Measurements from ENCODE around the gene MAPK6. TPM values are rescaled to one million over a fixed set of nuclear protein-coding genes. Genes with fewer than 3 reads are reported as not detected.

MAPK6 gene
- total and polyA plus RNA-seq, 2 of the 4 experiments (the other 2 are of a cell fraction), result 22.6 to 60.6 TPM

GRCh38 chr15:52097180-52097579 is 78.2 kb downstream of the MAPK6 start:
- no peak overlapping the region for H4K8ac ChIP-seq (ENCODE audit: low read depth in 2 of 2, low read length in 2 of 2)
- in situ Hi-C loops (cut with MboI; ENCODE audit: low sequenced_read_pairs), result no loop called here
- H3K27ac ChIP-seq (ENCODE audit: insufficient read depth, low read length), result no peak overlapping the region
- dilution Hi-C loops (cut with HindIII; ENCODE audit: low sequenced_read_pairs, unreplicated experiment), result no loop called here
- no peak overlapping the region for H4K91ac ChIP-seq (ENCODE audit: insufficient read depth, low read depth, low read length)
- H3K4me2 ChIP-seq (ENCODE audit: low read depth, low read length), result no peak overlapping the region
- intact Hi-C loops (cut with micrococcal nuclease), result no loop called here
- no peak overlapping the region for H3K23ac ChIP-seq (ENCODE audit: low read depth, low read length)
- DNase-seq (no peak), ATAC-seq (ENCODE audit: low read depth) (no peak)
- H3K27me3 ChIP-seq (ENCODE audit: control insufficient read depth, insufficient read depth, low read length), result no peaks in the 10 kb centered on the region
- H3K9me3 ChIP-seq (ENCODE audit: control insufficient read depth, insufficient read depth, low read length), result no peaks in the 10 kb centered on the region
- H4K5ac ChIP-seq (ENCODE audit: low read depth, low read length), result no peak overlapping the region
- H2AK9ac ChIP-seq (replicated peaks; ENCODE audit: low read depth, low read length, poor library complexity), result no peak overlapping the region
- no peak overlapping the region for H3K9ac ChIP-seq (ENCODE audit: low read depth, low read length)
- H2BK120ac ChIP-seq (ENCODE audit: low read depth, low read length), result no peak overlapping the region
- no peak overlapping the region for H3K56ac ChIP-seq (ENCODE audit: extremely low read depth, insufficient read depth, low read length)
- H3K4me1 ChIP-seq (ENCODE audit: control insufficient read depth, insufficient read depth, low read length), result peaks cover 26% of the 10 kb centered on the region
- no TSS peak for BruUV-seq (replicated peaks)
- no peak overlapping the region for H2BK5ac ChIP-seq (ENCODE audit: low read depth, low read length, poor library complexity, severe bottlenecking)
- TF ChIP-seq CEBPB (IDR thresholded peaks at IDR 0.05; ENCODE audit: low read depth, low read length), result no peak
- TF ChIP-seq USF2 (IDR thresholded peaks at IDR 0.05; ENCODE audit: low read depth, low read length), result no peak
- TF ChIP-seq RFX5 (IDR thresholded peaks at IDR 0.05; ENCODE audit: low read depth, low read length), result no peak
- TF ChIP-seq SMC3 (IDR thresholded peaks at IDR 0.05; ENCODE audit: low read depth, low read length), result no peak
- TF ChIP-seq CHD1 (IDR thresholded peaks at IDR 0.05; ENCODE audit: low read depth, low read length), result no peak
- TF ChIP-seq ELK1 (IDR thresholded peaks at IDR 0.05; ENCODE audit: borderline replicate concordance, low read depth, low read length), result no peak
- TF ChIP-seq MAFK (IDR thresholded peaks at IDR 0.05; ENCODE audit: low read depth, low read length), result no peak
- TF ChIP-seq BHLHE40 (IDR thresholded peaks at IDR 0.05; ENCODE audit: low read depth, low read length), result no peak
- TF ChIP-seq CTCF (conservative IDR thresholded peaks at IDR 0.05; ENCODE audit: low read depth, low read length), result no peak
- no peak for TF ChIP-seq FOS (IDR thresholded peaks at IDR 0.05; ENCODE audit: low read depth, low read length)
- no peak for TF ChIP-seq MXI1 (IDR thresholded peaks at IDR 0.05; ENCODE audit: borderline replicate concordance, low read depth, low read length)
- no peak for TF ChIP-seq POLR2A (IDR thresholded peaks at IDR 0.05; ENCODE audit: low read depth, low read length)
- no peak for TF ChIP-seq RAD21 (IDR thresholded peaks at IDR 0.05; ENCODE audit: low read length)
- no peak for TF ChIP-seq RCOR1 (IDR thresholded peaks at IDR 0.05; ENCODE audit: insufficient replicate concordance, low read length)
- no peak for TF ChIP-seq MAZ (IDR thresholded peaks at IDR 0.05; ENCODE audit: borderline replicate concordance, low read depth, low read length)
- no peak for TF ChIP-seq NFE2L2 (IDR thresholded peaks at IDR 0.05; ENCODE audit: low read depth, low read length)
- H3K79me1 ChIP-seq (ENCODE audit: low read depth in 1 of 2, low read length in 2 of 2), result peaks cover 0 to 14% of the 10 kb centered on the region in 2 experiments; a peak in 1 of 4 replicates
- no peak overlapping the region for H3K4me3 ChIP-seq (ENCODE audit: insufficient read depth, low read depth, low read length)
- ChIA-PET CTCF (no interaction called here), POLR2A (ENCODE audit: unreplicated experiment) (interaction anchor here (0.6 kb wide), 1 partner anchor 74 kb away, joined by 3 read pairs; no protein-coding TSS in a partner anchor)
- H2AFZ ChIP-seq (replicated peaks; ENCODE audit: low read length, poor library complexity), result no peak overlapping the region
- H4K20me1 ChIP-seq (ENCODE audit: insufficient read depth, low read length), result no peaks in the 10 kb centered on the region
- H2BK15ac ChIP-seq (ENCODE audit: low read depth, low read length), result no peak overlapping the region
- no peak overlapping the region for H3K14ac ChIP-seq (replicated peaks; ENCODE audit: low read depth, low read length)
- H3K36me3 ChIP-seq (ENCODE audit: control insufficient read depth, insufficient read depth, low read length), result no peaks in the 10 kb centered on the region
- no peak overlapping the region for H3K4ac ChIP-seq (ENCODE audit: low read depth, low read length)
- no peak overlapping the region for H2AK5ac ChIP-seq (ENCODE audit: low read depth, low read length)
- no peak overlapping the region for H2BK20ac ChIP-seq (ENCODE audit: low read depth, low read length)
- peaks cover 21% of the 10 kb centered on the region for H3K9me1 ChIP-seq (ENCODE audit: insufficient read depth, low read length)
- H3K18ac ChIP-seq (ENCODE audit: low read depth, low read length), result no peak overlapping the region

All from IMR-90 (cell line).